GM21447 (cell line): ENCODE data around the gene LCN15.

Source experiments
- ATAC-seq: cut with Tn5 transposase; IDR thresholded peaks from one replicate; pipeline ENCODE4 v1.9.1; 2021; ENCODE audit not compliant: unreplicated experiment

LCN15 gene

GRCh38 chr9:136741883-136742571, 22.3 kb downstream of the LCN15 start:
- peak; percentile 59 for ATAC-seq

DNA sequence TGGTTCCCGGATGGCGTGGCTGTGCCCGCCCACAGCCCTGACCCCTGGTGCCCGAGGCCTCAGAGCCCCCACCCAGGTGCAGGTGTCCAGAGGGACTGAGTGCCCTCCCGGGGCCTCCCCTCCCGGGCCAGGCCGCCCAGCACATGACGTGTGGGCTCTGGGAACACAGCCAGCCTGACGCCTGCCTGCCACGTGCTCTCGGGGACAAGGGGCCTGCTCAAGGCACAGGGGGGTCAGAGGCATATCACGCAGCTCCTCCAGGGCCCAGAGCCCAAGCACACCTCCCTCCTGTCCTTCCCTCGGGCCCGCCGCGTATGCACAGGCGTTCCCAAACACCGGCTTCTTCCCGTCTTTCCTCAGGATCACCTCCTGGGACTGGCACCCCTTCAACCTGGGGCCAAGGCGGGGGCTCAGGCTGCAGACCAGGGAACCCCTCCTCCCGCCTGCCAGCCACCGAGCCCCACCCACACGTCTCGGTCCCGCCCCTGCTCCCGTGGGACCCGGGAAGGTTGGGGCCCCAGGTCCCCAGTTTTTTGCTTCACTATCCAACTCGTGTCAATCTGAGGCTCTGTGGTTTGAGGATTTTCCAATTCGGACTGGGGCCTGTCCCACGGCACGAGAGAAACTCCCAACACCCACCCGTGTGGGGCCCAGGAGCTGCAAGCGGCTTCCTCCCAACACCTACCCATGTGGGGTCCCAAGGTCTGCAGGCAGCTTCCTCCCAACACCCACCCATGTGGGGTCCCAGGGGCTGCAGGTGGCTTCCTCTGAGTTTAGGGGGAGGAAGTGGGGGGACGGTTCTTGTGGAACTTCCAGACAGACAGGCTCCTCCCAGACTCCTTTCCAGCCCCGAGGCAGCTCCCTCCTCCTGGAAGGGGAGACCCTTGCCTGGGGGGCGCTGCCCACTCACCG, 23.1 kb downstream of the LCN15 start:
- ATAC-seq: peak; percentile 28

DNA sequence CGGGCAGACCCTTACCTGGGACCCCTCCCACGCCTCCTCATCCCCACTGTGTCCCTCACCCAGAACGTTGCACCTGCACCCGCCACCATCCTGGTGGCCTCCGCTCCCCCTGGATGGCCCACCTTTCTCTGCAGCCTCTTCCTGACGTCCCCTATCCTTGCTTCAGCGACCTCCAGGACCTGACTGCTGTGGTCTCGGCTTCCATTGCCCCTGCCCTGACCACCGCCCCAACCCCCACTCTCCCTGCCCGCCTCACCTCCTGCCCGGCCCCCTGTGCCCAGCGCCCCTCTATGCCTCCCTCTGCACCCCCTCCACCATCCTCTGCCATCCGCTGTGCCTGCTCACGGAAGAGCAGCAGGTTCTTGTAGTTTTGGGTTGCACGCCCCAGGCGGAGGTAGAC, 23.8 kb downstream of the LCN15 start:
- no peak for ATAC-seq

DNA sequence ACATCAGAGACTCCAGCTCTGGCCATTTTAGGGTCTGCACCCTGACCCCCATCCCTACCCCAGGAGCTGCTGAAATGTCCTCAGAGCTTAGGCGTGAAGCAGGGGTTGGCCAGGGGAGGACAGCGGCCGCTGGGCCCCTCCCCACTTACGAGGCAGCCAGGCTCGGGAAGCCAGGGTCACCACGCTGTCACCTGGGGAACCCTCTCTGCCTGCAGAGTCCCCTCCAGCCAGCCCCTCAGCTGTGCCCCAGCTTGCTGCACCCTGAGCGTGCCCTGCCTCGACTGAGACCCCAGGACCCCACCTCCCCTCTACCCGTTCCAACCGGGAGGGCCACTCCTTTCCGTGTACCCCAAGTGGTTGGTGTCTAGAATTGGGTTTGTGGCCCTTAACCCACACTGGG, 24.2 kb downstream of the LCN15 start:
- no peak for ATAC-seq

GRCh38 chr9:136739509-136739908, 24.8 kb downstream of the LCN15 start:
- no peak for ATAC-seq

DNA sequence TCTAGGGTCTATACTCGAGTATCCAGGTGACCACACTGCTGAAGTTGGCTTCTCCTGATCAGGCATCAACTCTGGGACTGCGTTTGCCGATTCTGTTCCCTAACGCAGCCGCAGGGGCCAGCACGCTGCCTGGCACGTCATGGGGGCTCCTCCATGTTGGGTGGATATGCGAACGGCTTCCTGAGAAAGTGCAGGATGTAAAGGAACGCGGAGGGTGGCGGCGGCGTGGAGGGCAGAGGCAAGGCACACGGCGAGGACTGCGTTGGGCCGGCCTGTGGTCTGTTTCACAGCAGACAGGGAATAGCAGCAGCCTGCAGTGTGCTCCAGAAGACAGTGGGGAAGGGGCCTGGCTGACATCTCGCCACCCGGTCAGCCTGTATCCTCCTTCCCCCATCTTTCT, 25.4 kb downstream of the LCN15 start:
- no peak for ATAC-seq

DNA sequence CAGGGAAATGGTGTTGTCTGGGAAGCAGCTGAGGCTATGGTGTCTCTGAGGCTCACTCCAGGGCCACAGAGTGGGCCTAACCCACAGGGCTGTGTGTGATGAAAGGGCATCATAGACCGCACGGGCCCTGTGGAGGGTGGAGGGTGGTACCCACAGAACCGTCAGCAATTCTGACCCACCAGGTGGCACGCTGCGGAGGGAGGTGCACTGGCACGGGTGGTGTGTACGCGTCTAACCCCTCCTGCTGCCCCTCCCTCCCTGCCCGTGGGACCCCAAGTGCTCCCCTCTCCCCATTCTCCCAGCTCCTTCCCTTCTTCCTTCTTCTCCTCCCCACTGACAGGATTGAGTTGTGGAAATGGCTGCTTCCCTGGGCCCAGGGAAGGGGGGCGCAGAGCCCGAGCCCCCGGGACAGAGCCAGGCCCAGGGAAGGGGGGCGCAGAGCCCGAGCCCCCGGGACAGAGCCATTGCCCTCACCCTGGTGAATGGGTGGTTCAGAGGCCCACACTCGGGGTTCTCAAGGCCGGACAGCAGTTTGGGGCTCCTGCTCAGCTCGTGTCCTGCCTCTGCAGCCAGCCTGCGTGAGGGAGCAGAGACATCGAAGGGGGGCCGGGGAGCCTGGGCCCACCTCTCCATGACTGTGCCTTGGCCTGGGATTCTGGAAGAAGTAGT, 28.4 kb downstream of the LCN15 start:
- no peak for ATAC-seq

GRCh38 chr9:136734837-136735496, 29.4 kb downstream of the LCN15 start:
- no peak for ATAC-seq

GRCh38 chr9:136733611-136734010, 30.7 kb downstream of the LCN15 start:
- ATAC-seq: no peak

DNA sequence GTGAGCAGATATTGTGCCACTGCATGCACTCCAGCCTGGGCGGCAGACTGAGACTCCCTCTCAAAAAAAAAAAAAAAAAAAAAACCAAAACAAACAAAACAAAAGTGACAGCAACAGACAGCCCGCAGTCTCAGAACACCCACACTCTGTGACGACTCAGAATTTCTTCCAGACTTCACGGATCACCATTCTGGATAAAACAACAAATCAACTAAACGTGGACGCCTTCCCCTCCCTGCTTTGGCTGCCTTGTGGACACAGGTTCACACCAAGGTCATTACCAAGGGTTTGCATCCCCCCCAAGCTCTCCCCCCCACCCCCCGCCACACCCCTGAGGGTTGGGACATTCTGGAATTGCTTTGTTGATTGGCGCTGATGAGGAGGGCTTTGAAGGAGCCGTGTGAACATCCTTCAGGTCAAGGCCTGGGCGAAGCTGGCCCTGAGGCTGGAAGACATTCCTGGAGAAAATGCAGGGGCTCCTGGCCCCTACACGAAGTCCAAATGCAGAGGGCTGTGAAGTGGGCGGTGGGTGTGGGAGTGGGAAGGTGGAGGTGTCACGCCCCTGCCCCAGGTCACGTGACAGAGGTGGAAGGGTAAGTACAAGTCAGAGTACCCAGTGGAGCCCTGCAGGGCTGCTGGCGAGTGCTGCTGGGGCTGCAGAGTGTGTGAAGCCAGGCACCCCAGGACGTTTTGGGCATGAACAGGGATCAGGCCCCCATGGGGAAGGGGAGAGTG, 31.7 kb downstream of the LCN15 start:
- no peak for ATAC-seq

DNA sequence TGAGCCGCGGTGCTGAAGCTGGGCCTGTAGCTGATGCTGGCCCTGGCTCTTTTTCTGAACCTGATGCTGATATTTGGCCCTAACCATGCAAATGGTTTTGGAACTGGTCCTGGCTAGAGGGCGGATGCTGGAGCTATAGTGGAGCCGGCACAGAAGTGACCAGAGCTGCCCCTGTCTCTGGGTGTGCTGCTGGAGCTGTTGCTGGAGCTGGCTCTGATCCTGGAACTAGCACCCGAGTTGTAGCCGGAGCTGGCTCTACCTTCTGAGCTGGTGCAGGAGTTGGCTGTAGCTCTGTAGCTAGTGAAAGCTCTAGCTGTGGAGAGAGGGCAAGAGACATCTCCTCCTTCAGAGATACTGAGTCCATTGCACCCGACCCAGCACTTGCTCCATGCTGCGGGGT, 34.4 kb downstream of the LCN15 start:
- ATAC-seq: no peak

DNA sequence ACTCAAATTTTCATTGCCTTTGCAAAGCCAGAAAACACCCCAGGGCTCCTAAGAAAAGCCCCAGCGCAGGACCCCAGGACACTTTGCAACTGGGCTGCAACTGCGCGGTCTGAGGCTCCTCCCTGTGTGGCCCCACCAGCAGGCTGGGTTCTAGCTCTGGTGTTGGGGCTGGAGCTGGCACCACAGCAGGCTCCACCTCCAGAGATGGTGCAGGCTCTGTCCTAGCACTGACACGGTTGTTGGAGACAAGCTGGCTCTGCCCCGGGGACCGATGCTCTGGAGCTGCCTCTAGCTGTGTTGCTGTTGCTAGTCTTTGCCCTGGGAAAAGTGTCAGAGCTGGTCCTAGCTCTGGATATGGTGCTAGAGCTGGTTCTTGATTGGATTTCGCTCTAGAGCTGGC, 35.2 kb downstream of the LCN15 start:
- ATAC-seq: no peak

DNA sequence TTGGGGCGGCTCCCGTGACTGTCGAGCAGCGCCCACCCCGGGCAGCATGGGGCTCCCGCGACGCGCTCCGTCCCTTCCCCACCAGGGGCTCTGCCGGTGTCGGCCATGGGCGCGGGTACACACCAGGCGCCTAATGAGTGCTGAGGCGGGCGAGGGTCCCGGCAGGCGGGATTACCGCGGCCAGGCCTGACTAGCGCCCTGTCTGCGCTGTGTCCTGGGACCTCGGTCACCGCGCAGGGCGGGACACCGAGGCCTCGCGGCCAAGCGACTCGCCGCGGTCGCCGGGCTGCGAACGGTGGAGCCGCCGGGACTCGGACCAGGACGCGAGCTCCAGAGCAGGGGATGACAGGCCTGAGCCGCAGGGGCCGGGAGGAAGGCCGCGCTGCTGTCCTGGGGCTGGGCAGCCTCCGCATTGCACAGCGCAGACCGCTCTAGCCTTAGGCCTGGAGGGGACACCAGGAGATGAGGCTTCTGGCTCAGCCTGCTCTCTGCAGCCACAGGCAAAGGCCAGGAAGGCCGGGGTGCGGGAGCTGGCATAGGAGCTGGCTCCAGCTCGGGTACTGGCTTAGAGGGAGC, 35.7 kb downstream of the LCN15 start:
- no peak for ATAC-seq

DNA sequence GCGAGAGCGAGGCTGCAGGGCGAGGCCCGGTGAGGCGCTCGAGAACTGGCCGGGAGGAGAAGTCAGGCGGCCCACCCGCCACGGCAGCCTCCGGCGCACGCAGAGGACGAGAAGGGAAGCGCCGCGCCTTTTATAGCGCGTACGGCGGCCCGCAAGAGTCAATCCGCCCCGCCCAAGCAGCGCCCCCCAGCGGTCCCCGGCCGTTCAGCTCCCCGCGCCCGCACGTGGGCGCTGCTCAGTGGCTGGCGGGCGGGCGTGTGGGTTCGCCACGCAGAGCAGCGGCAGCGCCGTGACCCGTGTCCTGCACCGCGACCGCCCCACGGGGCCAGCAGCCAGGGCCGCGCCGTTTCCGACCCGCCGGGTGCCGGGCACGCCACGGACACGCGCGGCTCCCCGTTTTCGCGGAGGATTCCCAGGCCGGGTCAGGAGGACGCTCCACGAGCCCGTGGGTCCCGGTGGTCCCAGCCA, 36.2 kb downstream of the LCN15 start:
- ATAC-seq: no peak

- no peak for ATAC-seq
Observed at GRCh38 chr9:136726631-136727191, 37.6 kb downstream of the LCN15 start.

DNA sequence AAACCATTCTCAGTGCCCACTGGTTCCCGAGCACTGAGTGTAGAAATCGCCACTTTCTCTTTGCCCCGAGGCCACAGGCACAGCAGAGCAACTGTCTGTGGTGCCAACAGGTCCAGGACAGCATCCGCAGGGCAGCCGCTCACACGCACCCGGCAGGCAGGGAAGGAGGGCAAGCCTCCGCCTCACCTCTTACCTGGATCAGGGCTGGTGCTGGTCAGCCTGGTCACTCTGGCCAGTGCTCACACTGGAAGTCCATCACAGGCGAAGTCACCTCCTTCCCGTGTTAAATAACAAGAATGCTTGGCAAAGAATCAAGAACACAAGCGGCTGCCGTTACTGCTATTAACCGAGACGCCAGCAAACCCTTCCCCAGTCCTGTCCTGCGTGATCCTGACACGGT, 38.2 kb downstream of the LCN15 start:
- no peak for ATAC-seq

- ATAC-seq: no peak
Observed at GRCh38 chr9:136725612-136726011, 38.7 kb downstream of the LCN15 start.

DNA sequence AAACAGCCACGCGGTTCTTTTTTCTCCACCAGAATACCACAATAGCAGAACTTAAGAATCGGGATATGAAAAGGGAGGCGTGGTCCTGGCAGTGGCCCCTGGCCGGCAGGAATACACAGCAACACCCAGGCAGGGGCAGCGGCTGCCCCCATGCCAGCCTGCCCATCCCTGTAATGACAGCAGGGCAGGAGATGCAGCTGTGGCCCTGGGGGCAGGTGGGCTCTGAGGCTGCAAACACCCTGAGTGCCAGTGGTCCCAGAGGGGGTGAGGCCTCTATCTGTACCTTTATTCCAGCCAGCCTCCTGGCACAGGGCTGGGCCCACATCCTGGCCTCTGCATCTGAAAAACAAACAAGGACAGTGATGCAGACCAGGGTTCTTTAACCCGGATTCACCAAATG, 39.5 kb downstream of the LCN15 start:
- ATAC-seq: no peak

DNA sequence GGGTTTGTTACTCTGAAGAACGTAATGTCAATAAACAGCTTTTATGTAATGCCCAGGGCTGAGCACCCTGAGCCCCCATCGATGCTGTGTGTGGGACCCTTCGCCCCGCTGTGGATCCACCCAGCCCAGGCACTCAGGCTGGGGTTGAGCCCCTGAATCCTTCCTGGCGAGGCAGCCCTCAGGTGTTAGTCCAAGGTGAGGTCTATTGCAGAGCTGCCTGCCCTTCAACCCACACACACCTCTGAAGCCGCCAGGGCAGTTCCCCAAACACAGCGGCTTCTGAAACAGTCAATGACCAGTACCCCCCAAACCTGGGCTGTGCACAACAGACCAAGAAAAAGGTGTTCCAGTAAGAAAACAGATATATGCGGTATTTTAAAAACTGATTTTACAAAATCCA, 40.3 kb downstream of the LCN15 start:
- ATAC-seq: no peak
